ENCODE results near the gene DMD.

DMD gene

DNA sequence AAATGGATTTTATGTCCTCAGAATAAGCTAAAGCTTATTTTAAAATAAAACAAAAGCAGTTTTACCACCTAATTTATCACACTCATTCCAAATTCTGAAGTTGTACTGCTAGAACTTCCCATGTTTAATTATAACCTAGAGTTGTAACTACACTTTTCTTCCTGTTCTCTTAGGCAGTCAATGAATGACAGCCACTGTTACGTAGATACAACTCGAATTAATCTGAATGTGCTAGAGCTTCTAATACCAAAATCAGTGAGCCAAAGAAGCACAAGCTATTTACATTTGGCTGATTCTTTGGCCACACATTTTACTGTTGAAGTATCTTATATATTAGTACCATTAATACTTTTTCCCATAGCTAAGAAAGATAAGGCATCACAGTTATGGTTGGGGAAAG is 2040.6 kb downstream of the DMD start:
- no peak for DNase-seq (ENCODE audit: low read depth)

DNA sequence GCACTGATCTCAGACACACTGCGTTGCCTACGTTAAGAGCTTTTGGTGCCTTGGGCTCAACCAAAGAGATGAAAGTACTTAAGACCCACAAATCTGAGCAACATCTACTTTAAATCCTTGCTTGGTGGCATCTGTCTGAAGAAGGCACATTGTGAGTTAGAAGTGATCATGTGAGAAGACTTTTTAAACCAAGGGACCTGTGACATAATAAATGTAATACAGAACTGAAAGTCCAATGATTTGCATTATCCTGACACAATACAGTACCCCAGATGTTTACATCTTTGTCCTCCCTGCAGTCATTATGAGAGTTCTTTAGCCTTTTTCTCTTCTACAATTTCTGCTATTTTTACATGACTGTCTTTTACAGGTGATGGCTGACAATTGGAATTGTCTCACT is 2042.8 kb downstream of the DMD start:
- no peak for DNase-seq (ENCODE audit: low read depth)

DNA sequence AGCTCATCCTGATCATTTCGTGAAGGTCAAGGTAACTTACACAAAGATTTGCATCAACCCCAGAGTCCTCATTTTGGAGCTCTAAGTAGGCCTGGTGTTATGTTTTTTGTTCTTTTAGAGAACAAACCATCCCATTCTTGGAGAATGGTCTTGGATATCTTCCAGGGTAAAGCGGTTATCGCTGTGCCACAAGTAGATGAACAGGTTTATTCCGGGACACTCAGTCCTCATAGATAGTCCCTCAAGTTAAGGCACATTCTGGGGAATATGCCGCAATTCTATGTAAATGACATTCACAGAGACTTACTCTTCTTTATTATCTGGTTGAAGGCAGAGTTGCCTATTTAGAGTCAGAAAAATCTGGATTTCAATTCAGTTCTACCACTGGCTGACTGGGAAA is 2044.5 kb downstream of the DMD start:
- DNase-seq (ENCODE audit: low read depth): no peak

DNA sequence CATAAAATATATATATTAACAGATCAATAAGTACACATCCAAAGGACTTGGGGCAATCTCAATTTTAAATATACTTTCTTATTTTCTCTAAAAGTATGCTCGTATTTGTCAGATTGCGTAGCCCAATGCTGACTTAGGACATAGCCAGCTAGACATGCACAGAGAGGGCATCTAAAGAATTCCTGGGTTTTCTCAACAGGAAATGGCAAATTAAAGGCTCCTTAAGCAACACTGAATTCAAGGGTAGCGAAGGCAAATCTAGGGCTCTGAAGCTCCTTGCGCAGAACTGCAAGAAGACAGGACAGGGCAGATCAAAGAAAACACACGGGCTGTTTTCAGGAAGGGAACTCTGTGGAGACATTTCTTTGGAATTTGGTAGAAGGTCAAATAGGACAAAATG is 2044.9 kb downstream of the DMD start:
- DNase-seq (ENCODE audit: low read depth): no peak

DNA sequence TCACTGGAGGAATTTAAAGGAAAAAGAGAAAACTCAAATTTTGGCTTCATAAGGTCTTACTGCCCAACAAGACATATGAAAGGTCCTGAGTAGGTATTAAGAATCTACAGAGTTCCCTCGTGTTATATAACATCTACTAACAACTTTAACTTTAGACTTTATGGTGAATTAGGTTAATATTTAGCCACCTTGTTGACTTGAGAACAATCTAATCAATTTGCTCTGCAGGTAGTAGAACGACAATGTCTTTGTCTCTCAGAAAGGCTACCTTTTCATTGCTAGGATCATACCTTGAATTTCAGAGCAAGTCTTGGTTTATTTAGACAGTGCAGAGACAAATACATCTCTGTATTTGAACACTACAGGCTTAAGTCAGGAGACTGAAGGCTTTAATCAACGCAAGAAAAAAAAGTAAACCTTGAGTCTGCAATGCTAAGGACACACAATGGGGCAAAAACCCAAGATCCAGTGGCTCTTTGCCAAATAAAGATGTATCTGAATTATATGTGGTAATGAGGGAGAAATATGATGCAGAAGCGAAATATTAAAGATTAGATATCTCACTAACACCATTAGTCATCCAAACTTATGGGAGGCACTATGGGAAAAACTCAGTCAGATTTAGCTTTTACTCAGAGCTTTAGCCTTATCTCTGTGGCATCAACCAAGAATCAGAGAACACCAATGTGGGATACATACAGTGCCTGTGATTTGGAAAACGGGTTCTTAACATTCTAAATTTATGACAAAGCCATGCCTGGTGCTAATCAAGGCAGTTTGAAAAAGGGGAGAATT is 2045.9 kb downstream of the DMD start:
- DNase-seq (ENCODE audit: low read depth): no peak

DNA sequence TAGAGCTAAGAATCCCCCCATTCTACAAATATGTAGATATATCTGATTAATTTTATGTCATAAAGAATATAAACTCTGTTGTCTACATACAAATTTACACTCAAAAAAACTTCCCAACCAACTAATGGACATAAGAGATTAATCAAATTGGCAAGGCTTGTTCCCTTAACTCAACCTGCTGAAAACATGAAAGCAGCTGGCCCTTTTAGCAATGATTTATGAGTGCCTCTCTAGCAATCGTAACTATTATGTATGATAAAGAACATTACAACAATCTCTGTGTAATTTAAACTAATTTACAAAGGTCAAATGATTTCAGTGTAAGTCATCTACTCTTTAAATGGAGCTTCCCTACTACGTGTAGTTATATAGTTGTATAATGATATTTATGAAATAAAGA is 2056.4 kb downstream of the DMD start:
- no peak for DNase-seq (ENCODE audit: low read depth)

DNA sequence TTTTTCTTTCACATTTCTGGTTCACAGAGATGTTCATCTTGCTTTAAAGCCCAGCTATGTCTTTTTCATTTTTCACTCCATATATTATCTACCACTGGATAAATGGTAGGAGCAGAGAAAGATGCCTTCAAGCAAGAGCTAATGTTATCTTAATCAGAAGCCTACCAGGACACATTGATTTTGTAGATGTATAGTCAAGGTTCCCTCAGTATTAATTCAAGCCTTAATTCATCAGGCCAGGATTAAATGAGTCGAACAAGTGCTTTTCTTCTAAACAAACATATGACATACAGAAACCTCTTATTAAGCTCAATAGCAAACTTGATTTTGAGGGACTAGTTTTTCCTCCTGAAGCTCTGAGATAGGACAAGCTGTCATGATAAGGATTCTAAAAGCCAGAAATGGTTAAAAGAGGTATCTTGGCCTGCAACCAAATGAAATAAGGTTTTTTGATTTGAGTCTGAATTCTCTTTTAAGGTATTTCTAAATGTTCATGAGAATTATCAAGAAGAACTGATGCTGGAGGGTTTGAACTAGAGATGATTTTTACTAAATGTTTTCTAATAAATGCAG is 2057.8 kb downstream of the DMD start:
- no peak for DNase-seq (ENCODE audit: low read depth)

DNA sequence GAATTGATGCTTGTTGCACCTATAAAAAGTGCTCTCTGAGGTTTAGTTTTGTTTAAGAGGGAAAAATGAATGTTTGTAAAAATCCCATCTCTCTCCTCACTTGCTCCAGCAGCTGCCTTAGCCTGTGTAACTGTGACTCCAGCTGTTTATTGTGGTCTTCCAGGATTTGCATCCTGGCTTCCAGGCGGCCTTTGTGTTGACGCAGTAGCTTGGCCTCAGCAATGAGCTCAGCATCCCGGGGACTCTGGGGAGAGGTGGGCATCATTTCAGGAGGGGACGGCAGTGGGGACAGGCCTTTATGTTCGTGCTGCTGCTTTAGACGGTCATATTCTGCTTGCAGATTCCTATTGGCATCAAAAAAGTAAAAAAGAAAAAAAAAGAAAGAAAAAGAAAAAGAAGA is 2064.2 kb downstream of the DMD start:
- no peak for DNase-seq (ENCODE audit: low read depth)

DNA sequence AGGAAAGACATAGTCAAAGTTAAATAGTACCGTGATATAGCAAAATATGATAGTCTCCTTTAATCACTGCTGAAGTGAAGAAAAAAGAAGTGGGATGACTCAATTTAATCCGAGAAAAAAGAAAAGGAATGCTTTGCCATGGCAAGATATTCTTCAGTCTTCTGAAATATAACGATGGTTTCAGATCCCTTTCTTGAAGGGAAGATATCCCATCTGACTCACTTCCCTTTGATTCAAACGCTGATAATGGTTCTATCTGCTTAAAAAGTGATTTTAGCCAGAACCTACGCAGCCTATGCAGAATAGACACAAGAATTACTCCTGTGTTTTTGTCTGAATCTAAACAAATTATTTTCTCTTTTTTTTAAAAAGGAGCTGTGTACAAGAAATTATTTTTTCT is 2071.4 kb downstream of the DMD start:
- DNase-seq (ENCODE audit: low read depth): no peak

DNA sequence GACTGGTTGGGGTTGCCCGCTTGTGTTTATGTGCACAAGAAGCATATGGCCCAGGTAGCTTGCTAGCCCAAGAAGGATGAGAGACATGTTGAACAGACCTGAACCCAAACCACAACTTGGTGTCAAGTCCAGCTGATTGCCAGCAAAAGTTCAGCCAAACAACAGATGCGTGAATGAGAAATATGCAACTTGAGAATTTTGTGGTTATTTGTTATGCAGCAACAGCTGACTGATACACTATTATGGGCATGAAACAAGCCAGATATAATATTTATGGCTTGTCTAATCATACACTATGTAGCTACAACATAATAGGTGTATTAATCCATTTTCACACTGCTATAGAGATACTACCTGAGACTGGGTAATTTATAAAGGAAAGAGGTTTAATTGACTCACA is 2073.2 kb downstream of the DMD start:
- DNase-seq (ENCODE audit: low read depth): no peak

DNA sequence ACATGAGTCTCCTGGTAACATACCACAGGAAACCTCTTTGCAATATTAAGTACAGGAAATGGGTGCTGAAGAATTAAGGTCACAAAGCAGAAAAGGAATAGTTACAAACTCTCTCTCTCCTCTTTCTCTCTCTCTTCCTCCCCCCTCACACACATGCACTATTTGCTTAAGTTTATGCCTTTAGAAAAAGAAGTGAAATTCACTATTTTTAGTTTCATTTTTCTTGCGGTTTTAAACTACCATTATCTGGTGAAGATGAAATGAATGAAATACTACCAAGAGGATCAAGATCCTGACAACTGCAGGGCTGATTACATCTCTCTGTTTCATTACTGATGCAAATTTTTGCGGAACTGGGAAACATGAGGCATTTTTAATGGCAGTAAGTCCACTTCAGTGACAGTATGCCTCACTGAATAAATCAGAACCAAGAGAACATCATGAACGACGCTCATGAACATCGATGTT is 2075.2 kb downstream of the DMD start:
- no peak for DNase-seq (ENCODE audit: low read depth)

DNA sequence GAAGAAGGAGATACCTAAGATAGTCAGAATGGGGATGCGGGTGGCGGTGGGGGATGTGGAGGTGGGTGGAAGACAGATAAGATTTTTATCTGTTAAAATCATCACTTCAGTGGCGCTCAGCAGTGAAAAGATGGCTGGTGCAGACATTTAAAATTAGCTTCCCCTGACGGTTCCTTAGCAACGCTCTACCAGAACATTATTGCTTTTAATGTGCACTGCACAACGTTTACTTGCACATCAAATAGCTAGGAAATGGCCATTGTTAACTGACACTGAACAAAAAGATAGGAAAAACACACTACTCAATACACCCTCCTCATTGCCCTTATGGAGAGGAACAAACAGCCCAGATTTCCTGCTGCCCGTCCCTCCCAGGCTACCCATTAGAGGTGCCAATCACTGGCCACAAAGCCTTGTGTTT is 2078.5 kb downstream of the DMD start:
- no peak for DNase-seq (ENCODE audit: low read depth)

DNA sequence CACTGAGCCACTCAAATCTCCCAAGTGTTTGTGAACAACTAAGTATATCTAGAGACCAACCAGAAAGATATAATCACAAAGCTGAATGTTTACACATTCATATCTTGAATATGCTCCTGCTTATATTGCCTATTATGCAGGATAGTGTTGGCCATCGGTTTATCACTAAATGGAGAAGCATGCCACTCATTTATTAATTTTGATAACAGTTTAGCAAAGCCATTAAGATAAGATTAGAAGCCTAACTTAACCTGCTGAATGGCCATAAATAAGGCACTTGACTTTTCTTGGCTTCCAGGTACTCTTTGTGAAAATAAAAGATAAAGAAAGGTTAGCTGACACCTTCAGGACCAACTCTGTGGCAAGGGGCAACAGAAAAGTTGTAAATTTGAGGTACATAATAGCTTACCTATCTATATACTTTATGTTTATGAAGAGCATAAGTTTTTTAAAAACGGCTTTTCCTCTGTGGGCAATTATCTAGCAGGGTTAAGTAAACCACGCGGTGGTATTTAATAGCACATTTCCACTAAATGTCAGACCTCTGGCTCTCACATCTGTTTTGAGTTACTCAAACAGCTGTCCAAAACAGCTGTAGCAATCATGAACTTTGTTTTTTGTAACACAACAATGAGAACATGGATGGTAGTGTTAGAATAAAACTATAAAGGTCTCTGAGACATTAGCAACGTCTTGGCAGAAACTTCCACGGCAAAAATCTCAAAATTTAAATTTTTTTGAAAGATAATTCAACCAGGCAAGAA is 2080.7 kb downstream of the DMD start:
- DNase-seq (ENCODE audit: low read depth): no peak

DNA sequence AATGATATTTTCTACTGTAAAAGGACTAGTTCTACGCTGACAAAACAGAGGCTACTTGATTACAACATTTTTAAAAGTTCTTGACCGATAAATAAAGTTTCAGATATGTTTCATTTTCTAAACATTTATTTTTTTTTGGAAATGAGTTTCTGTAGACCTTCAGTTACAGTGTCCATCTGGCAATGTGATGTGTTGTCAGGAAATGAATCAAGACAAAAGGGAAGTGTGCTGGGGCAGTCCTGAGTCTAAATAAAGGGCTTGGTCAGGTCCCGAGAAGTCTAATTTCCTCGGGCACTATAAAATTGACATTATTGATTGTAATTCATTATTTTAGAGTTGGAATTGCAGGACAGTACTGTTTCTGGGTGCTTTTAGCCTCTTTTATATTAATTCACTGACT is 2082.5 kb downstream of the DMD start:
- DNase-seq (ENCODE audit: low read depth): no peak

DNA sequence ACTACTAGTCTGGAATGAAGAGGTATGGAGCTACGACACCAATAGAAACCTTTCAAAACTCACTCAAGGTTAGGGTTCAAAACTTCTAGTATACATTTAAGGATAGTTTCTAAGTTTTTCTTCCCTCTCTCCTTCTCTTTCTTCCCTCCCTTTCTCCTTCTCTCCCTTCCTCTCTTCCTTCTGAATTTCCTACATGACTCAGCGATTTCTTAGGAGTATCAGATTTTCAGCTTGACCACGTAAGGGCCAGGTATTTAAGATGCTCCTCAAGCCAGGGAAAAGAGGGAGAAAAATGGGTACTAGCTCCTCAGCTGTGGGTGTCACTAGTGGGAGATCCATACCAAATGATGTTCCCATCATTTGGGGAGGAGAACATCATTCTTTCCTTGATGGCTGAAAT is 2083.6 kb downstream of the DMD start:
- no peak for DNase-seq (ENCODE audit: low read depth)

DNA sequence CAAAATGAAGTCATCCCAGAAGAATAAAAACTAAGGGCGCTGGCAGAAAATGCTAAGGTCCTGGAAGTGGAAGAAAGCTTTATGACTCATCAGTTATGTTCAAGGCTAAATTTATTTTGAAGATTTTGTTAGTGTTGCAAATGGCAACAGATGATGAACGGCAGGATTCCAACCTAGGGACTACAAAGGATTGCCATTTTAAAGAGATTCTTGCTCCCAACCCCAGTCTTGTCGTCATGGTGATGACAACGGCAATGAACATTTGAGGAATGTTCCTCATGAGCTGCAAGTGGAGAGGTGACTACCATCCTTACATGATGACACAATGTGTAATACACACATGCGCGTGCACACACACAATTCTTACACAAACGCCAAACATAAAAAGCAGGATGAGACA is 2085.1 kb downstream of the DMD start:
- no peak for DNase-seq (ENCODE audit: low read depth)

DNA sequence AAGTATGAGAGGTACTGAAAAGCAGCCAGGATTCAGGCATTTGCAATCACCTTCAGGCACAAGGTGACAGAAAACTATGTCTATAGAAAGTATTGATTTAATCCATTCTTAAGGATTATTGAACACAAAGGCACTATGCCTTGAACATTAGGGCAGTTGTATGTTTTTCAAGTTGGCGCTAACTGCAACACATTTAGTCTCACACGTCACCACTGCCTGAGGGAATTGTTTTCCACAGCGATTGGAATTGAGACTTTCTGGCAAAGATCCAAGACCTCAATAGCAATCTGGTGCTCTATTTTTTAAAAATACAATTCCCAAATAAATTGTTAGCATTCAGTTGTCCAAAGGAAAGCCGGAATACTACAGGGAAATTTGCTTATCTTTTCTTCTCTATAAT is 2086.8 kb downstream of the DMD start:
- DNase-seq (ENCODE audit: low read depth): no peak

DNA sequence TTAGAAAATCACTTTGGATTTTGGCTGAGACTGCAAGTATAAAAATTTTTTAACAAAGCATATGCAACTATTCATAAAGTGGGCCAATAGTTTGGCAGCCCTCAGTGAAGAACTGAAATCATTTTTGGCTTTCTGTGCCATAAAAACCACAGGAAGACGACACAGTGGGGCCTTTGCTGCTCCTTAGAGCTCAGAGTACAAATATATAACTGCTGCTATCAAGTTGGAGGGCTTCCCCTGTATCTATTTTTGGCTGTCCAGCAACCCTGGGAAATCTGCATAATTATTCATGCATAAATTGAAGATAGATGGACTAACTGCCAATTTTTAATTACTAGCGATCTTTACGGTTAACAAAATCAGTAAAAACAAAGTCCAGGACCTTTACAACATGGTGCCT is 2088.0 kb downstream of the DMD start:
- DNase-seq (ENCODE audit: low read depth): no peak

DNA sequence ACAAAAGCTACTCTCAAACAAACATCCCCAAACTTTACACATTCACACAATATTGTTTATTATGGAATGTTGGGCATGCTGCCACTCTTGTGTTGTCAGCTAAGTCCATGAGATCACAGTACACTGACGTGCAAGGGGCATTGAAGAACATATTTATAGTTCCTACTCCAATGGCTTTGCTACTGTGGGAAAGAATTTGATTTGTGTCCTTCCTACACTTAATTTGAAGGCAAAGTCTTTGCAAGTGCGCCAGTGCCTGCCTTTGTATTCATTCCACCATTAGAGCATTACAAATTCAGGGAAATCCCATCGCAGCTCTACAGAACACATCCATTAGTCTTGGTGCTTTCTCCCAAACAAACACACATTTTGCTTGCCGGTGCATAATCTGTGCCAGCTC is 2094.1 kb downstream of the DMD start:
- DNase-seq (ENCODE audit: low read depth): no peak

DNA sequence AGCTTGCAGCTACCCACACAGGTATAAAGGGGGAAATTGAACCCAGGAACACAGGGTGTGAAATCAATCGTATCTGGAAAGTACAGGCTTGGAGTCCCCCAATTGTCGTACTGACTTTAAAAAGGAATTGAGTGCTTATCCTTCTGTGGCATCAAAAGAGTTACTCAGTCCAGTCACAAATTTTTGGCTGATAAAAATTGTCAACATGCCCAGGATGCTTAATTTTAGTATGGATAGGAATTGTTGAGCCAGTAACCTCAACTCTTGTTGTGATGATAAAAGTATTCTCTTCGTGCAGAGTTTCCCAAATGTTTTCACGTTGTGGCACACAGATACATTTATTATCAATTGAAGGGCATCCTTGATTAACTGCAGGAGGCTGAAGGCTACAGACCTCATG is 2096.0 kb downstream of the DMD start:
- no peak for DNase-seq (ENCODE audit: low read depth)

DNA sequence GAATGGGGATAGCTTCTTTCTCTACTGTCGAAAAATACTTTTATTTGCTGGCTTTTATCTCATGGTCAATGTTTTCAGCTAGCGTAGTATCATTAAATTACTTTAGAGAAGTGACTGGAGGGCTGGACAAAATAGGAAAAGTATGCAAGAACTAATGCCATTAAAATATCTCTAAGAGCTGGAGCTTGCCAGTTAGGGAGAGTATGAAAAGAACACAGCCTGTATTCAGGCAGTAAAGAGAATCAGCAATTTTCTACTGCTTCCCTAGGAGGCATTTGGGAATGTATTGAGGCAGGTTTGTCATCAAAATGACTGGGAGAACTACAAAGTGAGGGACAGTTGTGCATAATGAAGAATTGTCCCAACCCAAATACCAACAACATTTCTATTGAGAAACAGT is 2096.5 kb downstream of the DMD start:
- DNase-seq (ENCODE audit: low read depth): no peak

DNA sequence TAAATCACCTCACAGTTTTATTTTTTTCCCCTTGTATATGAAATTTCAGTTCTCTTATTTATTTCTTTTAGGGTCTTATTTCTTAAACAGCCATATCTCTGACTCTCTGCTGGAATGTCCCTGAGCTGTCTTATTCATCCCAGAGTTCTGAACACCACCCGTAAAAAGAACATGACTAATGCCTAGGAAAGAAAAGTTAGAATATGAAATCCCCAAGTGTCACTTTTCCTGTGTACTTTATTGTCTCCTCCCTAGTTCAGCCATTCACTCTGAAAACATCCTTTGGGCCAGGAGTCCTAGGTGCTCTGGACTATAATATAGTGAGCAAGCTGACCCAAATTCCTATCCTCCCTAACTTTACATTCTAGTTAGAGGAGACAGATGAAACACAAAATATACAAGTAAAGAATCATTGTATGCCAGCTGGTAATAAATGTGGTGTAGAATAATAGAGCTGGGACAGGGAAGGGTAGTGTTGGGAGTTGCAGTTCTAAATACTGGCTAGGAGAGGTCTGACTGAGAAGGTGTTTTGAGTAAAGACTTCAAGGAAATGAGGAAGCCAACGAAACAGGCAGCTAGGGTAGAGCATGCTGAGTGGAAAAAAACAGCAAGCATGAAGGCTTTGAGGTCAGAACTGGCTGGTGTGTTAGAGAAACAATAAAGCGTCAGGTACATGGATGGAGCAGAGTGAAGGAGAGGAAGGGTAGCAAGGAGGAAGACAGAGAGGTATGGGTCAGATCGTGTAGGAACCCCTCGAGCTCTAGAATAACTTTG is 2098.9 kb downstream of the DMD start:
- no peak for DNase-seq (ENCODE audit: low read depth)

DNA sequence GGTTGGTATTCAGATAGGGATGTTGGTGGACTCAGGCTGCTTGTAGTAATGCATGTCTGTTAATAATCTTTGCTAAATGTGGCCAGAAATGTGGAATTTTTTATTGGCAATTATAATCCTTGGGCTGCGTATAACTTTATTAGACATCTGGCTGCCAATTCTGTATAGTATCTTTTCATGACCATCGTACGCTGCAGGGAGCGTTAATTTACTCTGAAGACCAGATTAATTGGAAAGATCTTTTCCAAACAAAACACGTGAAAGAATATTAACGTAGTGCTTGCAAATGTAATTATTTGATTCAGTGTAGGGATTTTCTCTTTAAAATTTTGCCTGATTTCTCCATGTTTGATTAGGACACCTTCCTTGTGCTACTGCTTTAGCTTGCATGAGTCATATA is 2100.7 kb downstream of the DMD start:
- DNase-seq (ENCODE audit: low read depth): no peak
